HL-60 (cell line): Measurements from ENCODE around the gene THSD7B.

Experiments
- CTCF ChIP-seq: IDR thresholded peaks from one replicate; pipeline ENCODE4 v1.5.1; 2011; ENCODE audit warnings: low read length, control low read depth, inconsistent platforms; ENCODE audit not compliant: insufficient read depth
- GABPA ChIP-seq: IDR thresholded peaks from 2 replicates; pipeline ENCODE4 v1.6.1; 2012; ENCODE audit warnings: low read depth
- POLR2AphosphoS5 ChIP-seq: IDR thresholded peaks from 2 replicates; pipeline ENCODE4 v1.6.1; 2012; ENCODE audit warnings: low read depth
- REST ChIP-seq: IDR thresholded peaks from 2 replicates; pipeline ENCODE4 v1.6.1; 2012; ENCODE audit warnings: low read depth; ENCODE audit not compliant: insufficient replicate concordance

- no peak for TF ChIP-seq CTCF
- no peak for TF ChIP-seq POLR2AphosphoS5
- no peak for TF ChIP-seq GABPA
- TF ChIP-seq REST = no peak
These were observed 414.2 kb downstream of the THSD7B start for GRCh38 chr2:137179542-137179941.
